Hematopoietic multipotent progenitor cell treated with erythropoietin and hydrocortisone succinate and interleukin-3 and kit ligand, for 8 days (in vitro differentiated cells): ENCODE data around the gene RGL3.
"Not testable (repeated sequence)": the region's sequence is repeated elsewhere in the genome, so short reads cannot be mapped to it uniquely, and the experiment has no call there.

Experiments used
- DNase-seq: peaks from one replicate; pipeline ENCODE4 v3.0.0-alpha.2; 2015

The RGL3 gene

DNA sequence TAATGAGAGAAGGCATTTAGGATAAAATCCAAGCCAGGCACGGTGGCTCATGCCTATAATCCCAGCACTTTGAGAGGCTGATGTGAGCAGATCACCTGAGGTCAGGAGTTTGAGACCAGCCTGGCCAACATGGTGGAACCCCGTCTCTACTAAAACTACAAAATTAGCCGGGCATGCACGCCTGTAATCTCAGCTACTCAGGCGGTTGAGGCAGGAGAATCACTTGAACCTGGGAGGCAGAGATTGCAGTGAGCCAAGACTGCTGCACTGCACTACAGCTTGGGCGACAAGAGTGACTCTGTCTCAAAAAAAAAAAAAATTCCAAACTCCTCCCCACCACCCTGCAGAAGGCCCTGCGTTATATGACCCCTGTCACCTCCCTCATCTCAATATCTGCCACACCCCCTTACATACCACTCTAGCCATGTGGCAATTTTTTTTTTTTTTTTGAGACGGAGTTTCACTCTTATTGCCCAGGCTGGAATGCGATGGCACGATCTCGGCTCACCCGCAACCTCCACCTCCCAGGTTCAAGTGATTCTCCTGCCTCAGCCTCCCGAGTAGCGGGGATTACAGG, 39.8 kb downstream of the RGL3 start:
- DNase-seq = not testable (repeated sequence)

DNA sequence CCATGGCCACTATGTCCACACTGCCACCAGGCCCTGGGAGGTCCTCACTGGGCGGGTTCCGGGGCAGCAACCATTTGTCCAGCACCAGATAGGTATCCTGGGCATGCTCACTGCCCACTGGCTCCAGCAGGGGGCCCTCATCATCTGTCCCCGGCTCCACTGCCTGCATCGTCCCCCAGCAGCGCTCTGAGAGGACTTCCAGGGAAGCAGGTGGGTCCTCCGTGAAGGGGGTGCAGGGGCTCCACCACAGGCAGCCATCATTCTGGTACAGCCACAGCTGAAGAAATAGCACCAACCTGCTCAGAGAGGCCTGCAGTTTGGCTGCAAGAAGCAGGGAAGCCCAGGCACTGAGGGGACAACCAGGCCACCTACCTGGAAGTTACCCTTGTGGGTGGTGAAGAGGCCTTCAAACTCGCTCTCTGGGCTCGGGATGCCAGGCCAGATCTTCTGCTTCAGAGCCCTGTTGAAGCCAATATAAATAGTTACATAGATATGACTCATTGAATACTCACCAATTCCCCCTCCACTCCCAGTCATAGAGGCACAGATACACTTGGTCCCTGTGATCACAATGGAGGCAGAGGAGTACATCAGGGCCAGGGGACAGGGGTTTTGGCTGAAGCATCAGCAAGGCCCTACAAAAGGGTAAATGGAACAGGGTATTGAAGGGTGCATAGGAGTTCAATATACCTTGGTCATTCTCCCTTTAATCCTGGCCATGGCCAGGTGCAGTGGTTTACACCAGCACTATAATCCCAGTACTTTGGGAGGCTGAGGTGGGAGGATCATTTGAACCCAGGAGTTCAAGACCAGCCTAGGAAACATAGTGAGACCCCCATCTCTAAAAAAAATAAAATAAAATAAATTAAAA, 40.6 kb downstream of the RGL3 start:
- DNase-seq = peak; percentile 46

DNA sequence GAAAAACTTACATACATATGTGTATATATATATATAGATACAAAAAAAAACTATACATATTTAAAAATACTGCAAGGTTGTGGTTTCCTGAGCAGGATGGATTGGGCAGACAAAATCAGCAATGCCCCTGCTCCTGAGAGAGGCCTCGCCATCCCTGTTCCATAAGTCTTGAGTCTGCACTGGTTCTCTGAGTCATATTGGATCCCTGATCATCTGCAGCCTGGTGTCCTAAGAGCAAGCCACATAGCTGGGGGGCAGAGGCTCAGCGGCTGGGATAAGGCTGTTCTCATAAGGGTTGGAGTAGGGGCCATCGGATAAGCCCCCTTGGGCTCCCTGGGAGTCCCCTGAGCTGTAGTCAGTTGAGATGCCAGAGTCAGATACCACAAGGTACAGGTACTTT, 41.4 kb downstream of the RGL3 start:
- DNase-seq = no peak

DNA sequence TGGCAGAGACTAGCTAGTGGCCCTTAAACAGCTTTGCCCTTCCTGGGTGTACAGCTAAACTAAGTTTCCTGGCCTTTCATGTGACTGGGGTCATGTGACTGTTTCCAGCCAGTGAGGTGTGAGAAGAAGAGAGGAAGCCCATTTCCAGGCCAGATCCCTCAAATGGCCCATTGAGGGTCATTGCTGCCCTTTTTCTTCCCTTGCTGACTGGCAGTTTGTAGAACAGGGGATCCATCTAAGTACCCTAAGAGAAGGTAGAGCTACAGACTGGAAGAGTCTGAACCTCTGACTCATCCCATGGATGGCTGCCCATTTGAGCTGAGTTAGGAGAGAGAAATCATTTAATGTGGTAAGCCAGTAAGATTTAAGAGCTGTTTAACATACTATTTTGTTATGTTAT, 41.9 kb downstream of the RGL3 start:
- peak; percentile 70 for DNase-seq

DNA sequence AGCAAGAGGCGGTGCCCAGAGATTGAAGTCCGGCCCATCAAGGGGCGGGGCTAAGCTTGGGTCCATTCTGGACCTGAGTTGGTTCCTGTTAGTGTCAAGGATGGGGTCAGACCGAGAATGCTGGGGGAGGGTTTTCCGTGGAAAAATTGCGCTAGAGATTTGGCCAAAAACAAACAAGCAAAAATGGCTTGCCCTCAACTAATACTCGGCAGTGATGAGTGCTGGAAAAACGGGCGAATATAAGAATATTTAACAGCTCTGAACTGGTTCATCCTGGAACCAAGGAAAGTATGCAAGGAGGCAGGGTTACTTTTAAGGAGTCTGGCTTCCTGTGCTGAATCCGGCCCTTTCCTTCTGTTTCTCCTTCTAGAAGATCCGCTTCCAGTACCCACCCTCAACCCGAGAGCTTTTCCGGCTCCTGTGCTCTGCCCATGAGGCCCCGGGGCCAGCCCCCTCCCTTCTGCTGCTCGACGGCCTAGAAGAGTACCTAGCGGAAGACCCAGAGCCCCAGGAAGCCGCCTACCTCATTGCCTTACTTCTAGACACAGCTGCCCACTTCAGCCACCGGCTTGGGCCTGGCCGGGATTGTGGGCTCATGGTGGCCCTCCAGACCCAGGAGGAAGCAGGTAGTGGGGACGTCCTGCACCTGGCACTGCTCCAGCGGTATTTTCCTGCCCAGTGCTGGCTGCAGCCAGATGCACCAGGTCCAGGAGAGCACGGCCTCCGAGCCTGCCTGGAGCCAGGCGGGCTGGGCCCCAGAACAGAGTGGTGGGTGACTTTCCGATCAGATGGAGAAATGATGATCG, 43.8 kb downstream of the RGL3 start:
- DNase-seq = peak; percentile 70

DNA sequence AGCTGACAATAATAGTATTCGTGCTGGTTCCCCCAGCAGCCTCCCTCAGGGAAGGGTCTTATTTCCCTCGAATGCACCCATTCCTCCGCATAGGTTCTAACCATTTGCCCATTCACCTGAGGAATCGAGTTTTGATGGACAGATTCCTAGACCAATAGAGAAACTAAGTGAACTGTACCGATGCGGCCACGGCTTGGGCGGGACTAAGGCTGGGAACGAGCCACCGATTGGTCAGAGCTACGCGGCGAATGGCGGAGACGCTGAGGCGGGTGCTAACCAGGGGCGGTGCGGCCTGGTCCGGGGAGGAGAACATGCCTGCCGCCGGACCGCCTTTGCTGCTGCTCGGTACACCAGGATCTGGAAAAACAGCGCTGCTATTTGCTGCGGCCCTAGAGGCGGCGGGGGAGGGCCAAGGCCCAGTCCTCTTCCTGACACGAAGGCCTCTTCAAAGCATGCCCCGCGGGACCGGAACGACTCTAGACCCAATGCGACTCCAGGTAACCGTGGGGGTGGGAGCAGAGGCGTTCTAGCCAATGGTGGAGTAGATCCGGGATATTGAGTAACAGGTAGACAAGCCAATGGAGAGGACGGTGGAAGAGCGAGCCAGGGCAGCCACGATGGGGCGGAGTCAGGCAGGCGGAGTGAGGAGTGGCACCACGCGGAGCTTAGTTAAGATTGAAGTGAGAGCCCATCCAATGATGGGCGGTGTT, 44.5 kb downstream of the RGL3 start, which contains the start of gene SWSAP1:
Gene SWSAP1 (plus strand): TSS at position 234 of the 710 bp plus-strand sequence. CDS start 15 bp downstream, at position 249.
- peak; percentile 100 for DNase-seq

DNA sequence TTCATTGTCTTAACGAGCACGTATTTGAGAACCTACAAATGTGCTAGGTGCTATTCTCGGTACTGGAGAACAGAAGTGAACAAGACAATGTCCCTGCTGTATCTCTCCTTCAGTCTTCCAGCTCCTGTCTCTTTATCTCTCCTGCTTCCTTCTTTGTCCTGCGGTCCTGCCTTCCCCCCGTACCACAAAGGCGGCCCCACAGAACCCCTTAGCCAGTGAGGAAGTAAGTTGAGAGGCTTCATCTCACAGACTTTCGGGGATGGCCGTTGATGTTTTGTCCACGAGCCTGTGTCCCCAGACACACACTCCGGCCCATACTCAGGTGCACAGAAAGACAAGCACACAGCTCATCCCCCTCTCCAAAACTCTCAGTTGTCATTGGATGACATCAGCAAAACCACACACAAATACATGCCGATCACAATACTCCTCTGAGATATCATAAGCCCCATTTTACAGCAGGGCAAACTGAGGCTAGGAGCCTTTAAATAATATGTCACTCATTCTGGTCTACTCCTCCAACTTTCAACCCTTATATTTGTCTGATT, 45.2 kb downstream of the RGL3 start:
- DNase-seq = no peak

DNA sequence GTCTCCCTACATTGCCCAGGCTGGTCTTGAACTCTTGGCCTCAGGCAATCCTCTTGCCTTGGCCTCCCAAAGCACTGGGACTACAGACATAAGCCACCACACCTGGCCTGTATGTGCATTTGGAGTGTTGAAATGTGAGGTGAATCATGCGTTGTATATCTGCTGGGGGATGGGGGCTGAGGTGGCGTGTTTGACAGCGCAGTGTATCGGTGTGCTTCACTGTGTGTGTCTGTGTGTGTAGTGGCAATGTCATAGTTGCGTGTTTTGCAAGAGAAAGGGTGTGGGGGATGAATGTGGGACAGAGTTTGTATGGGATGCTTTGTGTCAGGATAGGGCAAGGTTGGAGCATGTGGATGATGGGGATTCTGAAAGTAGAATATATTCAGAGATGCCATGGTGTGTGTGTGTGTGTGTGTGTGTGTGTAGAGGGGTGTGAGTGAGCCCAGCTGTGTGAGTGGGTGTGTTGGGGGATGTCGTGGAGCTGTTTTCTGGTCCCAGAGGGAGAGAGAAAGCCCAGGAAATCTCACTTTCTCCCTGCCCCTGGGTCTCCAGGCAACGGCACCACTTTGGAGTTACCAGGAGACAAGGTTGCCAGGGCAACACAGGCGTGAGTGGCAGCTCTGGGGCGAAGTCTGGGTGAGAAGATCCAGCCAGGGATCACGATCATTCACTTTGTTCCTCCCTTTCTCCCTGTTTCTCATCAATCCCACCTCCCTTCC, 45.8 kb downstream of the RGL3 start:
- peak; percentile 66 for DNase-seq

DNA sequence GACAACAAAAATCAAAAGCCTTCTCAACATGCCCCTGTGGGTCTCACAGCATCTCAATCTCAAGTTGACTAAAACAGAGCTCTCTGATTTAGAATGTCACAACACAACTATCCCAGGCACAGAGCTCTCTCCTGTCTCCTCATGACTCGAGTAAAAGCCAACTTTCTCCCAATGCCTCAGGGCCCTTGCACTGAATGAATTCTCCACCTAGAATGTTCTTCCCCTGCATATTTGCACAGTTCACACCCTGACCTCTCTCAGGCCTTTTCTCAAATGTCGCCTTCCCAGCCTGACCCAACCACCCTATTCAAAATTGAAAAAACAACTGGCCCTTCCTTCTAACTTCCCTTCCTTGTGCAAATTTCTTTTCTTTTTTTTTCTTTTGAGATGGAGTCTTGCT, 48.4 kb downstream of the RGL3 start:
- no peak for DNase-seq

DNA sequence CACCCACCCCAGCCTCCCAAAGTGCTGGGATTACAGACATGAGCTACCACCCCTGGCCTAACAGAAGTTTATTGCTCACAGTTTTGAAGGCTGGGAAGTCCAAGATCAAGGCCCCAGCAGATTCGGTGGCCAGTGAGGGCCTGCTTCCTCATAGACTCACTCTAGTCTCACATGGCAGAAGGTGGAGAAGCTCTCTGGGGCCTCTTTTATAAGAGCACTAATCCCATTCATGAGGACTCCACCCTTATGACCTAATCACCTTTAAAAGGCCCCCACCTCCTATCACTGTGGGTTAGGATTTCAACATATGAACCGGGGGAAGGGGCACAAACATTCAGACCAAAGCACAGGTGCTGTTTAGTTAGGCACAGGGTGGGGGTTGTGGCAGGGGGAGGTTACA, 51.6 kb downstream of the RGL3 start:
- no peak for DNase-seq

DNA sequence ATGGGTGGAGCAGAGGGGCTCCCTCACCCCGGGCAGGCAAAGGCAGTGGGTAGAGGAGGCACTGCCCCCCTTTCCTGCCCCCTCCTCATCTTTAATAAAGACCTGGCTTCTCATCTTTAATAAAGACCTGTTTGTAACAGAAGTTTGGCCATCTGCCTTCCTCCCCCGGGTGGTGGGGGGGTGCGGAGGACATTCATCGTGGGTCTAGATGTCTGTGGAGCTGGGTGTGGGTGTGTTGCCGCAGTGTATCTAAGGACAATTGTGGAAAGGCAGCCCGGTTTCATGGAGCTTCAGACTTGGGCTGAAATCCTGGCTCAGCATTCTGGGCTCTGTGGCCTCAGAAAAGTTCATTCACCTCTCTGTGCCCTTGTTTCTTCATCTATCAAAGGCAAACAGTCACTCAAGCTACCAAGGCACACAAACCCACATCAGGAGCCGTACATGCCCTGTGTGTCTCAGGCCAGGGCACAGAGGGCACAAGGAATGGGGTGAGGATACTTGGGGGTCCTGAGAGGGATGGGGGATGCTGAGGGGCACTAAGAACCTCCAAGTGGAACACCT, 53.5 kb downstream of the RGL3 start:
- DNase-seq = no peak

DNA sequence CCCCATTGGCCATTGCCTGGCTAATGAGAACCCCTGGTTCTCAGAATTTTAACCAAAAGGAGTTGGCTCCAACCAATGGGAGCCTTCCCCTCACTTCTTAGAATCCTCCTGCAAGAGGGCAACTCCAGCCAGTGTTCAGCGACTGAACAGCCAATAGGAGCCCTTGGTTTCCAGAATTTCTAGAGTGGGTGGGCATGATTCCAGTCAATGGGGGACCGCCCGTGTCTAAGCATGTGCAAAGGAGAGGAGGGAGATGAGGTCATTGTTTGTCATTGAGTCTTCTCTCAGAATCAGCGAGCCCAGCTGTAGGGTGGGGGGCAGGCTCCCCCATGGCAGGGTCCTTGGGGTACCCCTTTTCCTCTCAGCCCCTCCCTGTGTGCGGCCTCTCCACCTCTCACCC, 54.2 kb downstream of the RGL3 start:
- DNase-seq = no peak

DNA sequence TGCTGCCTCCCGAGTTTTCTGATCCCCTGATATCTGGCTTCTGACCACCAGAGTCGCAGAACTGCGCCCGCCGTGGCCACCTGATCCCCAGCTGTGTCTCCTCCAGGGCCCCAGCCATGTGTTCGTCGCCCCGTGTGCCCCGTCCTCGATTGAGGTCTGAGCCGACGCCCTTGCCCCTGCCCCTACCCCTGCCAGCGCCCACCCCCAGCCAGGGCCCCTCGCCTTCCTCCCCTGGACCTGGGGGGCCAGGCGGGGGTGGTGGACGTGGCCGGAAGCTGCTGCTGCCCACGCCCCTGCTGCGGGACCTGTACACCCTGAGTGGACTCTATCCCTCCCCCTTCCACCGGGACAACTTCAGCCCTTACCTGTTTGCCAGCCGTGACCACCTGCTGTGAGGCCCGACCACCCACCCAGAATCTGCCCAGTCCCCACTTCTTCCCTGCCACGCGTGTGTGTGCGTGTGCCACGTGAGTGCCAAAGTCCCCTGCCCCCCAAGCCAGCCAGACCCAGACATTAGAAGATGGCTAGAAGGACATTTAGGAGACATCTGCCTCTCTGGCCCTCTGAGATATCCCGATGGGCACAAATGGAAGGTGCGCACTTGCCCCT, 54.7 kb downstream of the RGL3 start:
- DNase-seq = no peak

DNA sequence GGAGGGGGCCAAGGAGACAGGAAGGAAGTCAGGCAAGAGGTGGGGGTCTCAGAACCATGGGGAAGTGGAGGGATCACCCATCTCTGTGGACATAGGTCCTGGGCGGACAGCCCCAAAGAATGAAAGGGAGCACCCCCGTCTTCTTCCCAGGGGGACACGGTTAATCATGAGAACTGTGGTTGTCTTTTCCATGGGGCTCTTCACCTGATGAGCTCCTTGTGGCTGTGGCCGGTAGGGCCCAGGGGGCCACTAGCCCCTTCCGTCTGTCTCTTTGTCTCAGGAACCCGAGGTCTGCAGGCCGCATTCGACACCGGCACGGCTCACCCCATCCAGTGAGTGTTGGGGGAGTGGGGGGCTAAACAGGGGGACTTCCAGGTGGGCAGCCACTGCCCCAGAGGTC, 55.2 kb downstream of the RGL3 start:
- no peak for DNase-seq

DNA sequence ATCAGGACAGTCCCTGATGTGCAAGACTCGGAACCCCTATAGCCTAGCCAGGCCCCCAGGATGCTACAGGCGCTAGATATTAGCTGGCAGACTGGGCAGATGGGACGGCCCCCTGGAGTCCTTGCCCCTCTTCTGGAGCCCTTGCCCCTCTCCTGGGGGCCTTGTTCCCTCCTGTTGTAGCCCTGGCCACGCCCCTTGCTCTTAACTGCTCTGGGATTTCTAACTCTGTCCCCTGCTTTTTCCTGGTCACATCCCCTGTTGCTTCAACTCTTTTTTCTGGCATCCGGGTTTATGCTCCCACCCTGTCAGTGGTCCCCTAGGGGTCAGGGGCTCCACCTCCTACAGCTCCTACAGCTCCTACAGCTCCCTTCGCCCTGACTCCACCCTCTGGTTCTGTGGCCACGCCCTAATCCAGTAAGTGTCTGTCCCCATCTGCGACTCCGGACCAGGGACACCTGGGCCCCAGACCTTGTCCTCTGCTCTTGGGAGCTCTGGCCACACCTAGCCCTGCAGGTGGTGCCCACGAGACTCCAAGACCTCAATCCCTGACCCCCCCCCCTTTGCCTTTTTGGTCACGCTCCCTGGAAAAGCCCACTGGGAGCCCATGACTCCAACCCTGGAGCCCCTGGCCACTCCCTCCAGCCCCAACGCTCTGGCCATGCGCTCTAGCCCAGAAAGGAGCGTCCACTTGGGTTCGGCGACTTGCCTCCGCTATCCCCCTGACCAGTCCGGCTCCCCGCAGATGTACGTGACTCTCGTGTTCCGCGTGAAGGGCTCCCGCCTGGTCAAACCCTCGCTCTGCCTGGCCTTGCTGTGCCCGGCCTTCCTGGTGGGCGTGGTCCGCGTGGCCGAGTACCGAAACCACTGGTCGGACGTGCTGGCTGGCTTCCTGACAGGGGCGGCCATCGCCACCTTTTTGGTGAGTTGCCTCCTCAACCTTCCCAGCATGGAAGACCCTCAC, 57.1 kb downstream of the RGL3 start:
- DNase-seq = no peak

DNA sequence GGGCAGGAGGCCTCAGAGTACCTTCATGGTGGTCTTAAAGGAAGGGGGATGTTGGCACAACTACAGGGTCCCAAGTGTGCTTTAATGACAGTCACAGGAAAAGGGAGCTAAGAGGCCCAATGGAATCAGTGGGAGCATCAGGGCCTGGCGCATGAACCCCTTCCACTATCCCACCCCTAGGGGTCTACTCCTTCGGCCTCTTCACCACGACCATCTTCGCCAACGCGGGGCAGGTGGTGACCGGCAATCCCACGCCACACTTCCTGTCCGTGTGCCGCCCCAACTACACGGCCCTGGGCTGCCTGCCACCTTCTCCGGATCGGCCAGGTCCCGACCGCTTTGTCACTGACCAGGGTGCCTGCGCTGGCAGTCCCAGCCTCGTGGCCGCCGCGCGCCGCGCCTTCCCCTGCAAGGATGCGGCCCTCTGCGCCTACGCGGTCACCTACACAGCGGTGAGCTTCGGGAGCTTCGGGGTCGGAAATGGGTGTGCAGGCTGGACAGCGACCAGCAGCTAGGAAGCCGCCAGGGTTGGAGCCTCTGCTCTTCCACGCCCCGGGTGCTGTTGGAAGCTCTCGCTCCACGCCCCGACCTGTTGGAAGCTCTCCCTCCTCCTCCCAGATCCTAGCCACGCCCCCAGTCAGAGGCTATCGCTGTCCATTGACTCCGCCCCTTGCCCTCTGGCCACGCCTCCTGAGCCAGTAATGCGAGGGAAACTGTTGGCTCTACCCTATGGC, 57.9 kb downstream of the RGL3 start:
- peak; percentile 44 for DNase-seq

DNA sequence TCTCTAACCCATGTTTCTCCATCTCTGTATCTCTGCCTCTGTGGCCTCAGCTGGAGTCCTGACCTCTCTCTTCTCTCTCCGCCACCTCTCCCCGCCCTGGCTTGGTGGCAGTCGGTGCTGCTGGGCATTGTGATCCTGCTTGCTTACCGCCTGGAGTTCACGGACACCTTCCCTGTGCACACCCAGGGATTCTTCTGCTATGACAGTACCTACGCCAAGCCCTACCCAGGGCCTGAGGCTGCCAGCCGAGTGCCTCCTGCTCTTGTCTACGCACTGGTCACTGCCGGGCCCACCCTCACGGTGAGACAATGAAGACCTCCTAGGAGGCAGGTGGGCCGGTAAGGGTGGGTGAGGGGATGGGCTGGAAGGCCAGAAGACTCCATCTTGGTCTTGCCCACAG, 59.7 kb downstream of the RGL3 start:
- no peak for DNase-seq

DNA sequence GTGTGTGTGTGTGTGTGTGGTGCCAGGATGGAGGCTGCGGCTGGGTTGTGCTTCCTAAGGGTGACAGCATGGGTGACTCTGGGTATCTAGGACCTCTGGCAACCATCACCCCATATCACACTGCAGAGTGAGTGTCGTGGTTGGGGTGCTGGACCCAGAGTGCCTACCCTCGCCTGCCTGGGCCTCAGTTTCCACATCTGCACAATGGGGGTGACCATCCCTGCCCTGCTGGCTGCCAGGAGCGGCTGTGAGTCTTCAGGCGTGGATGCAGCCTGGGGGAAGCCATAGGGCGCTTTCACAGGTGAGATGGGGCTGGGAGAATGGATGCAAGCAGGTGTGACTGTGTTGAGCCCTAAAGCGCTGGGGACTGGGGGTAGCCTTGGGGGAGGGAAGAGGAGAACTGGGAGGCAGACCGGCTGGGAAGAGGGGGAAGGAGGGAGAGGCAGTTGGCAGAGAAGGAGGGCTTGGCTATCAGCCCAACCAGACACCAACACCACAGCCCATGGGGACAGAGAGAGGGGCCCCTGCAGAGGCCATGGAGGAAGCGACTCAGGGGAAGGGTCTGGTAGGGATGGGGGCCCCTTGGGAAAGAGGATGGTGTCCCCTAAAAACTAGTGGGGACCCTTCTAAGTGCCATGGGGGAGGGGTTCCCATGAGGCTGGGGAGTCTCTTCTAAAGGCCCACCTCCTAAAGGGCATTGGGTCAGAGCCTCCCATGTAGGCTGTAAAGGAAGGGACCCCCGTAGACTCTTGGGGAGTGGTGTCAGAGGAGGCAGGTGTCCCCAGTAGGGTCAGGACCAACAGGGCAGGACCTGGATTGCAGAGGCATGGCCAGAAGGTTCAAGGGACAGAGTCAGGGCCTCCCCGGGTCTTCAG, 62.2 kb downstream of the RGL3 start:
- DNase-seq = no peak
